Left ventricle myocardium inferior (tissue), 1 donor: ENCODE measurements around the gene CALCA. TPM values are rescaled to one million over a fixed set of nuclear protein-coding genes. Genes with fewer than 3 reads are reported as not detected.
"Not testable (repeated sequence)": the region's sequence is repeated elsewhere in the genome, so short reads cannot be mapped to it uniquely, and the experiment has no call there.

Experiments used
- DNase-seq: peaks from one replicate; pipeline ENCODE4 v3.0.0-alpha.2; 2020
- H3K27ac ChIP-seq: fragments of 200-600 bp; replicated peaks from 2 replicates; pipeline ENCODE4 v1.8.0; 2021
- H3K27me3 ChIP-seq: fragments of 200-600 bp; 2 replicates; pipeline ENCODE4 v1.8.0; 2021; ENCODE audit warnings: low read depth
- H3K36me3 ChIP-seq: fragments of 200-600 bp; 2 replicates; pipeline ENCODE4 v1.8.0; 2021
- H3K4me1 ChIP-seq: fragments of 200-600 bp; 2 replicates; pipeline ENCODE4 v1.8.0; 2021
- H3K4me3 ChIP-seq: fragments of 200-600 bp; 2 replicates; pipeline ENCODE4 v1.8.0; 2021; ENCODE audit warnings: mild to moderate bottlenecking, moderate library complexity
- H3K9me3 ChIP-seq: fragments of 200-600 bp; replicated peaks from 2 replicates; pipeline ENCODE4 v1.8.0; 2021
- CTCF ChIP-seq: fragments of 200-600 bp; IDR thresholded peaks from 2 replicates; pipeline ENCODE4 v1.8.0; 2021; ENCODE audit warnings: antibody characterized with exemption, mild to moderate bottlenecking, borderline replicate concordance
- intact Hi-C: fragments of 100-400 bp; cut with micrococcal nuclease; formaldehyde crosslinking; loops from one replicate; pipeline ENCODE4 v1.11.0; 2022
- long read RNA-seq: library from polyadenylated mRNA; unstranded; transcript quantifications from one replicate; pipeline ENCODE4 v2.0.0, GENCODE V29; 2021
- total RNA-seq: library from RNA; stranded (reverse); fragmentation: NEBNext Ultra II Directional; extraction: Animal tissue kit (Norgen Biotek cat#: 25700); gene quantifications from one replicate; pipeline ENCODE4 v1.2.1, GENCODE V29; 2021
- donor health status: DM: no; HTN: yes; CAD: no; lungs with severe emphysema.

Gene CALCA
- total RNA-seq, result not detected
- long read RNA-seq, result 0 reads

DNA sequence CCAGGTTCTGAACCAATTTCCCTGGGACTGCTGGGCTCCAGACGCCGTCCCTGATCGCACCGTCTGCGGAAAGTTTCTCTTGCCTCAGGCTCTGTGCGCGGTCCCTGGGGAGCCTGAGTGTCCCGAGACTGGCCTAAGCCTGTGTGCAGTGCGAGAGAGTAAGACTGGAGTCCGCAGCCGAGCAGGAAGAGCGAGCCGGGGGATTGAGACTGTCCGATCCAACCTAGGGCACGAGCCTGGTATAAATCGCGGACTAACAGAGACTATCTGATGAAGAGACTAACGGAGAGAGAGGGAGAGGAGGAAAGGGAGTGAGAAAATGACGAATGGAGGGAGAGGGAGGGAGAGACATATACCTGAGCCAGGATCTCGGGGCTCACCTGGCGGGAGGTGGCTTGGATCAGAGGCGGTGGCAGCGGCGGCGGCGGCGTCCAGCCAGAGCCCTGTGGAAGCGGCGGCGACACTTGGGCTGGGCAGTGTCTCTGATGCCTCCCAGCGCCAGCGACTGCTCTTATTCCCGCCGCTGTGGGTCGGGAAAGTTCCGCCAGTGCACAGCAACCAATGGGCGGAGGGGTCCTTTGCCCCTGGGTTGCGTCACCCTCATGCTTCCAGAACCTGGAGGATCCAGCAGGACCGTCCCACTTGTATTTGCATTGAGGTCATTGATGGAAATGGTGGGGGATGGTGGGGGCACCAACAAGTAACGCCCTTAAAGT, at the start of gene CALCA:
Gene CALCA (minus strand): TSS at position 487 of the 716 bp plus-strand sequence. CDS start 1,159 bp downstream, outside the sequence.
- H3K27me3 ChIP-seq, result peaks cover 100% of the 10 kb centered on the region
- no peaks in the 10 kb centered on the region for H3K36me3 ChIP-seq
- no peak for DNase-seq
- peak within 1 kb of the TSS; percentile 32 for H3K4me3 ChIP-seq
- intact Hi-C loops, result no loop called here
- H3K4me1 ChIP-seq, result peaks cover 34% of the 10 kb centered on the region
- H3K9me3 ChIP-seq, result no peaks in the 10 kb centered on the region
- H3K27ac ChIP-seq, result no peak within 1 kb of the TSS
- TF ChIP-seq CTCF, result no peak

GRCh38 chr11:15016200-15016599, 44.0 kb upstream of the CALCA start:
- Histone ChIP-seq H3K36me3 (no peaks in the 10 kb centered on the region), H3K4me3 (no peak overlapping the region), H3K27me3 (peaks cover 19% of the 10 kb centered on the region), H3K9me3 (peaks cover 45% of the 10 kb centered on the region), H3K27ac (no peak overlapping the region), H3K4me1 (no peaks in the 10 kb centered on the region)
- TF ChIP-seq CTCF, result no peak
- intact Hi-C loops, result no loop called here
- DNase-seq, result no peak

GRCh38 chr11:15011776-15012345, 39.7 kb upstream of the CALCA start:
- peaks cover 16% of the 10 kb centered on the region for H3K9me3 ChIP-seq
- H3K27me3 ChIP-seq, result peaks cover 36% of the 10 kb centered on the region
- no peak for TF ChIP-seq CTCF
- intact Hi-C loops, result no loop called here
- no peak overlapping the region for H3K4me3 ChIP-seq
- H3K27ac ChIP-seq, result no peak overlapping the region
- H3K36me3 ChIP-seq, result no peaks in the 10 kb centered on the region
- DNase-seq, result no peak
- H3K4me1 ChIP-seq, result no peaks in the 10 kb centered on the region

DNA sequence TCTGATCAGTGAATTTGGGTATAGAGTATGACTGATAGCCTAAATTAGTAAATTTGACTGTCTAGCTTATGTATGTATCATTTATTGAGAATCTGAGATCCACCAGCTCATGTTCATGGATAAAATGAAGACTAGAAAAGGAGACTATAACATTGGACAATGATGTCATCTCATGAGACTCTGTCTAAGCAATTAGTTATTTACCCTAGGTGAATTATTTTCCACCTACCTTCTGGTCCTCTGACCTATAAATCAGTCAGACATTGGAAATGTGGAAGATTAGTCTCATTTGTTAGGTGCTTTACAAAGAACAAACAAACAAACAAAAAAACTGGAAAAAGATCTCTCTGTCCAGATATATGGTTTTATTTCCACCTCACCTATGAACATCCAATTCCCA, 38.7 kb upstream of the CALCA start:
- no peak for DNase-seq
- Histone ChIP-seq H3K27me3 (peaks cover 43% of the 10 kb centered on the region), H3K36me3 (no peaks in the 10 kb centered on the region), H3K27ac (no peak overlapping the region), H3K9me3 (peaks cover 10% of the 10 kb centered on the region), H3K4me3 (no peak overlapping the region), H3K4me1 (no peaks in the 10 kb centered on the region)
- intact Hi-C loops, result no loop called here
- TF ChIP-seq CTCF, result no peak

- peak; percentile 18 for TF ChIP-seq CTCF
- intact Hi-C loops, result no loop called here
Observed at GRCh38 chr11:15006139-15006759, 34.1 kb upstream of the CALCA start.

DNA sequence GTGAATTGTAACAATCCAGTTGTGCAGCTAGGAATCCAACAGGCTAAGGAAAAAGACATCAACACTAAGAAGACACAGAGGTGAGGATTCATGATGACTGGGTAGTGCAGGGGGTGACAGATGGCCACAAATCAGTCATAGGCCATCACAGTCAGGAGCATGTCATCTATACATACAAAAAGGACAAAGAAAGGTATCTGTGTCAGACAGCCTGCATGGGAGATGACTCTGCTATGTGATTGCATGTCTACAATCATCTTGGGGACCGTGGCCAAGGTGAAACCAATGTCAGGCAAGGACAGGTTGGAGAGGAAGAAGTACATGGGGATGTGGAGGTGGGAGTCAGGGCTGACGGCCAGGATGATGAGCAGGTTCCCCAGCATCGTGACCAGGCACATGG, 16.0 kb upstream of the CALCA start:
- H3K27ac ChIP-seq, H3K4me1 ChIP-seq, DNase-seq, intact Hi-C loops, H3K36me3 ChIP-seq, H3K4me3 ChIP-seq, H3K9me3 ChIP-seq: not testable (repeated sequence)
- H3K27me3 ChIP-seq, result peaks cover 33% of the 10 kb centered on the region

More at GRCh38 chr11:15006139-15006759, 34.1 kb upstream of the CALCA start:
- no peaks in the 10 kb centered on the region for H3K4me1 ChIP-seq
- DNase-seq, result no peak
- no peaks in the 10 kb centered on the region for H3K36me3 ChIP-seq
- H3K4me3 ChIP-seq, result no peak overlapping the region
- peaks cover 12% of the 10 kb centered on the region for H3K9me3 ChIP-seq
- peaks cover 50% of the 10 kb centered on the region for H3K27me3 ChIP-seq
- H3K27ac ChIP-seq, result no peak overlapping the region
